K562 (cell line): ENCODE measurements around the gene LAPTM5. TPM values are rescaled to one million over a fixed set of nuclear protein-coding genes. Genes with fewer than 3 reads are reported as not detected.

Experiments used
- MECOM ChIP-seq: fragments of 250-450 bp; sonication (Bioruptor Pico); IDR thresholded peaks from 2 replicates; pipeline ENCODE4 v1.8.0; 2022; ENCODE audit warnings: inconsistent platforms
- POLR2H ChIP-seq: IDR thresholded peaks from 2 replicates; pipeline ENCODE4 v1.6.1; 2016; ENCODE audit warnings: missing genetic modification characterization, low read depth, mild to moderate bottlenecking, control low read depth, missing compliant biosample characterization, moderate library complexity
- polyA plus RNA-seq, 8 experiments: library from polyadenylated mRNA; depleted of rRNA in 4 of 8; stranded (reverse) in 5 of 8; unstranded in 3 of 8; fragments of >200 nt; fragmentation: Nextera tagmentation in 2 of 8; fragmentation: Illumina TruSeq in 1 of 8; extraction: Ambion mirVana in 2 of 8; extraction: Trizol in 1 of 8; gene quantifications; 2 replicates each; pipeline versions ENCODE4 v1.2.1 to v1.2.3, GENCODE V29; 2011 to 2014; ENCODE audit warnings: inconsistent platforms in 1 of 8, missing spikeins in 1 of 8
- total RNA-seq, 7 experiments: library from RNA; depleted of rRNA in 6 of 7; stranded (reverse); fragments of >200 nt in 6 of 7; fragmentation: Illumina TruSeq in 2 of 7; extraction: Trizol in 2 of 7; gene quantifications; 2 replicates each; pipeline versions ENCODE4 v1.2.1 to v1.2.3, GENCODE V29; 2011 to 2021; ENCODE audit warnings: low replicate concordance in 1 of 7
- TF ChIP-seq, protein P1 (sequence below), 2 experiments: fragments of 450-650 bp; formaldehyde crosslinking in 1 of 2; IDR thresholded peaks; 2 replicates each; pipeline versions ENCODE4 v1.4.0 to v1.6.1; 2014 to 2020; ENCODE audit warnings: mild to moderate bottlenecking in 2 of 2, borderline replicate concordance in 1 of 2, low read depth in 1 of 2

Gene LAPTM5
- total and polyA plus RNA-seq, 9 of the 15 experiments (the other 6 are each of a cell fraction or from before 2014, with no cell fraction given): 2.4 to 47.3 (median 20.3) TPM

DNA sequence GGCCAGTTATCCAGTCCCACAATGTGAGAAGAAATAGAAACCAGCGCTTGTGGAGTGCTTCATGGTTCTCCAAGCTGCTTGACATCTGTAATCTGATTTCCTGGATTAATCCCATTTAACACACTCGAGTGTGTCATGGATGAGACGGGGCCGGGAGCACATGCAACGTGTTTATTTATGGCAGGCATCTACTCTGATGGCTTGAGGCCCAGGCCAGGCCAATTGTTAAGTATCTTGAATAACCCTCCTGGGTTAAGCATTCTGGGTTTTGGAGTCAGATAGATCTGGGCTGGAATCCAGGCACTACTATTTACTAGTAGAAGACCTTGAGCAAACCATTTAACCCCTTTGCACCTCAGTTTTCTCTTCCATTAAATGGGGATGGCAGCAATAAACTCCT, 37.5 kb upstream of the LAPTM5 start (continued):
- TF ChIP-seq, protein P1, sequence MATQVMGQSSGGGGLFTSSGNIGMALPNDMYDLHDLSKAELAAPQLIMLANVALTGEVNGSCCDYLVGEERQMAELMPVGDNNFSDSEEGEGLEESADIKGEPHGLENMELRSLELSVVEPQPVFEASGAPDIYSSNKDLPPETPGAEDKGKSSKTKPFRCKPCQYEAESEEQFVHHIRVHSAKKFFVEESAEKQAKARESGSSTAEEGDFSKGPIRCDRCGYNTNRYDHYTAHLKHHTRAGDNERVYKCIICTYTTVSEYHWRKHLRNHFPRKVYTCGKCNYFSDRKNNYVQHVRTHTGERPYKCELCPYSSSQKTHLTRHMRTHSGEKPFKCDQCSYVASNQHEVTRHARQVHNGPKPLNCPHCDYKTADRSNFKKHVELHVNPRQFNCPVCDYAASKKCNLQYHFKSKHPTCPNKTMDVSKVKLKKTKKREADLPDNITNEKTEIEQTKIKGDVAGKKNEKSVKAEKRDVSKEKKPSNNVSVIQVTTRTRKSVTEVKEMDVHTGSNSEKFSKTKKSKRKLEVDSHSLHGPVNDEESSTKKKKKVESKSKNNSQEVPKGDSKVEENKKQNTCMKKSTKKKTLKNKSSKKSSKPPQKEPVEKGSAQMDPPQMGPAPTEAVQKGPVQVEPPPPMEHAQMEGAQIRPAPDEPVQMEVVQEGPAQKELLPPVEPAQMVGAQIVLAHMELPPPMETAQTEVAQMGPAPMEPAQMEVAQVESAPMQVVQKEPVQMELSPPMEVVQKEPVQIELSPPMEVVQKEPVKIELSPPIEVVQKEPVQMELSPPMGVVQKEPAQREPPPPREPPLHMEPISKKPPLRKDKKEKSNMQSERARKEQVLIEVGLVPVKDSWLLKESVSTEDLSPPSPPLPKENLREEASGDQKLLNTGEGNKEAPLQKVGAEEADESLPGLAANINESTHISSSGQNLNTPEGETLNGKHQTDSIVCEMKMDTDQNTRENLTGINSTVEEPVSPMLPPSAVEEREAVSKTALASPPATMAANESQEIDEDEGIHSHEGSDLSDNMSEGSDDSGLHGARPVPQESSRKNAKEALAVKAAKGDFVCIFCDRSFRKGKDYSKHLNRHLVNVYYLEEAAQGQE (IDR thresholded peaks at IDR 0.05; ENCODE audit: borderline replicate concordance): no peak
- TF ChIP-seq, protein P1 (CRISPR knock-in tag; IDR thresholded peaks at IDR 0.05; ENCODE audit: low read depth): no peak
- TF ChIP-seq MECOM (CRISPR knock-in tag): no peak
- TF ChIP-seq POLR2H (tag): no peak
- TF ChIP-seq, all 486 proteins: peak for 2
